ENCODE results near the gene ASIP. TPM values are rescaled to one million over a fixed set of nuclear protein-coding genes. Genes with fewer than 3 reads are reported as not detected.
"Not testable (repeated sequence)": the region's sequence is repeated elsewhere in the genome, so short reads cannot be mapped to it uniquely, and the experiment has no call there.

Gene ASIP
- total RNA-seq, 4 donors from 2014 or later, result not detected

- in situ Hi-C loops (cut with MboI; ENCODE audit: low sequenced_read_pairs in 4 of 4) (no loop called here), intact Hi-C loops (cut with DNase I; ENCODE audit: low total_unique reads) (no loop called here)
- H3K4me1 ChIP-seq, result no peaks in the 10 kb centered on the region
- no peak overlapping the region for H3K27ac ChIP-seq
- peaks cover 0 to 4% (median 0%) of the 10 kb centered on the region in 3 donors for H3K27me3 ChIP-seq
- no peak for ATAC-seq
- no peak overlapping the region for H3K4me3 ChIP-seq
- H3K9me3 ChIP-seq, result no peaks in the 10 kb centered on the region
- no peaks in the 10 kb centered on the region for H3K36me3 ChIP-seq
- DNase-seq, result no peak
- TF ChIP-seq POLR2A (IDR thresholded peaks at IDR 0.05) (no peak), CTCF (IDR thresholded peaks at IDR 0.05 in 4 of 5, conservative IDR thresholded peaks at IDR 0.05 in 1 of 5) (no peak)
Observed at GRCh38 chr20:34201531-34201930, 39.7 kb upstream of the ASIP start.

- H3K9me3 ChIP-seq; ATAC-seq; H3K4me1 ChIP-seq; in situ Hi-C loops (cut with MboI; ENCODE audit: low sequenced_read_pairs in 4 of 4); H3K36me3 ChIP-seq; H3K27me3 ChIP-seq; DNase-seq; intact Hi-C loops (cut with DNase I; ENCODE audit: low total_unique reads); H3K4me3 ChIP-seq; H3K27ac ChIP-seq: not testable (repeated sequence)
Observed at GRCh38 chr20:34205172-34205880, 35.9 kb upstream of the ASIP start.

DNA sequence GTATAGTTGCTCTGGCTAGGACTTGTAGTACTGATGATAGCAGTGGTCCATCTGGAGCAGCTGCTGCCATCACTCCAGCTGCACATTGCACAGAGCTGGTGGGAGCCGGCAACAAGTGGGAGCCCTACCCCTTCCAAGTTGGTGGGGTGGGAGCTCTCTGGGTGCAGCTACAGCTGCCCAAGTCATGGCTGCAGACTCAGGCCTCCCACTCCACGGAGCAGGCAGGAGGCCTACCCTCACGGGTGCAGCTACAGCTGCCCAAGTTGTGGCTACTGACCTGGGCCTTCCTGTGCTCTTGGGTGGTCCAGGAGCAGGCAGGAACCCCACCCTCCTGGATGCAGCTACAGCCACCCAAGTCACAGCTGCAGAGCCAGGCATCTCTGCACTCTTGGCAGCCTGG is 32.1 kb upstream of the ASIP start:
- ATAC-seq, result no peak
- in situ Hi-C loops (cut with MboI; ENCODE audit: low sequenced_read_pairs in 4 of 4) (no loop called here), intact Hi-C loops (cut with DNase I; ENCODE audit: low total_unique reads) (no loop called here)
- Histone ChIP-seq H3K36me3 (no peaks in the 10 kb centered on the region), H3K9me3 (no peaks in the 10 kb centered on the region), H3K4me1 (no peaks in the 10 kb centered on the region), H3K27me3 (no peaks in the 10 kb centered on the region), H3K4me3 (no peak overlapping the region), H3K27ac (no peak overlapping the region)
- no peak for TF ChIP-seq POLR2A (IDR thresholded peaks at IDR 0.05)
- TF ChIP-seq CTCF (IDR thresholded peaks at IDR 0.05 in 4 of 5, conservative IDR thresholded peaks at IDR 0.05 in 1 of 5), result no peak
- DNase-seq, result no peak

- Histone ChIP-seq H3K27ac (no peak overlapping the region), H3K27me3 (no peaks in the 10 kb centered on the region), H3K9me3 (no peaks in the 10 kb centered on the region), H3K4me1 (peaks cover under 1 to 3% of the 10 kb centered on the region in 2 donors), H3K4me3 (no peak overlapping the region), H3K36me3 (no peaks in the 10 kb centered on the region)
- no peak for TF ChIP-seq POLR2A (IDR thresholded peaks at IDR 0.05)
- TF ChIP-seq CTCF (IDR thresholded peaks at IDR 0.05 in 4 of 5, conservative IDR thresholded peaks at IDR 0.05 in 1 of 5), result no peak
- no peak for ATAC-seq
- DNase-seq, result no peak
- in situ Hi-C loops (cut with MboI; ENCODE audit: low sequenced_read_pairs in 4 of 4) (no loop called here), intact Hi-C loops (cut with DNase I; ENCODE audit: low total_unique reads) (no loop called here)
Observed at GRCh38 chr20:34210271-34210670, 31.0 kb upstream of the ASIP start.

DNA sequence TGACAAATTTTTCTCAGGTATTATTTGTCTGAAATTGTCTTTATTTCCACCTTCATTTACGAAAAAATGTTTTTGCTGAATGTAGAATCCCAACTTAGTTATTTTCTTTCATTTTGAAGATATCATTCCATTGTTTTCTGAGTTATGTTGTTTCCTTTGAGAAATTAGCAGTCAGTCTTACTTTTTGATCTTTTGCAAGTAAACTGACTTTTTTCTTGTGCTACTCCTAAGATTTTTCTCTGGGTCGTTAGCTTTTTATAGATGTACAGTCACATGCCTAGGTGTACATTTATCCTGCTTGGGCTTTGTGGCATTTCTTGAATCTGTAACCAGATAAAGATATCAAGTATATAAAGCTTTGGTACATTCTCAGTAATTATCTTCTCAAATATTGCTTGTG is 29.6 kb upstream of the ASIP start:
- DNase-seq, result no peak
- H3K27me3 ChIP-seq, result no peaks in the 10 kb centered on the region

More for the DNA sequence above, 29.6 kb upstream of the ASIP start:
- Histone ChIP-seq H3K4me3 (no peak overlapping the region), H3K4me1 (peaks cover 4 to 13% of the 10 kb centered on the region in 2 donors), H3K27ac (no peak overlapping the region), H3K9me3 (no peaks in the 10 kb centered on the region), H3K36me3 (no peaks in the 10 kb centered on the region)
- in situ Hi-C loops (cut with MboI; ENCODE audit: low sequenced_read_pairs in 4 of 4) (no loop called here), intact Hi-C loops (cut with DNase I; ENCODE audit: low total_unique reads) (no loop called here)
- TF ChIP-seq CTCF (IDR thresholded peaks at IDR 0.05 in 4 of 5, conservative IDR thresholded peaks at IDR 0.05 in 1 of 5) (no peak), POLR2A (IDR thresholded peaks at IDR 0.05) (no peak)
- ATAC-seq, result no peak

All from gastrocnemius medialis (tissue), 4 donors.